ENCODE data around the gene CYB561.
"Not testable (repeated sequence)": the region's sequence is repeated elsewhere in the genome, so short reads cannot be mapped to it uniquely, and the experiment has no call there.

Gene CYB561

DNA sequence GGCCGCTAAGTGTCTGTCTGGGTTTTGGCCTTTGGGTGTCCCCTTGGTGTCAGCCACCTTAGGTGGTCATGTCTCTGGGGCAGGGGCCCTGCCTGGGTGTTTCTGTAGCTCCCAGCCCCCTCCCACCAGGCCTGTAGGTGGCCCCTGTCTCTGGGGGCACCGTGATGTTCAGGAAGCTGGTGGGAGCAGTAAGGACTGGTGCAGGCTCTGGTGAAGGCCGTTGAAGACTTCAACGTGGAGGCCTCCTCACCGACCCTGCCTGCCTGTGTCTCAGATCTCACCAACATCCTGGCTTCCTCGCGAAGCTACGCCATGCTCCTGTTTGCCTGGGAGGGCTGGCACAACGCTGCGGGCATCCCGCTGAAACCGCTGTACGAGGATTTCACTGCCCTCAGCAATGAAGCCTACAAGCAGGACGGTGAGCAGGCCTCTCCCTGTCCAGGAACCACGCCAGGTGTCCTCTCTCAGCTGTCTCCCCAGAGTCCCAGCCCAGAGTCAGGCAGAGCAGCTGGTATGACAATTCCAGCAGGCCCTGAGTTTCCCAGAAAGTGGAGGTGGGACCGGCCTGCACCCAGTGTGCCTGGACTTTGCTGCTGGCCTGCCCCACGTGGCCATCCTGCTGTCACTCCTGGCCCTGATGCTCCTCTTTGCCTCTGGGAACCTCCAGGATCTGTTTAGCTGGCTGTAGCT lies 33.5 kb upstream of the CYB561 start:
- no peak for DNase-seq (ENCODE audit: low read depth)

DNA sequence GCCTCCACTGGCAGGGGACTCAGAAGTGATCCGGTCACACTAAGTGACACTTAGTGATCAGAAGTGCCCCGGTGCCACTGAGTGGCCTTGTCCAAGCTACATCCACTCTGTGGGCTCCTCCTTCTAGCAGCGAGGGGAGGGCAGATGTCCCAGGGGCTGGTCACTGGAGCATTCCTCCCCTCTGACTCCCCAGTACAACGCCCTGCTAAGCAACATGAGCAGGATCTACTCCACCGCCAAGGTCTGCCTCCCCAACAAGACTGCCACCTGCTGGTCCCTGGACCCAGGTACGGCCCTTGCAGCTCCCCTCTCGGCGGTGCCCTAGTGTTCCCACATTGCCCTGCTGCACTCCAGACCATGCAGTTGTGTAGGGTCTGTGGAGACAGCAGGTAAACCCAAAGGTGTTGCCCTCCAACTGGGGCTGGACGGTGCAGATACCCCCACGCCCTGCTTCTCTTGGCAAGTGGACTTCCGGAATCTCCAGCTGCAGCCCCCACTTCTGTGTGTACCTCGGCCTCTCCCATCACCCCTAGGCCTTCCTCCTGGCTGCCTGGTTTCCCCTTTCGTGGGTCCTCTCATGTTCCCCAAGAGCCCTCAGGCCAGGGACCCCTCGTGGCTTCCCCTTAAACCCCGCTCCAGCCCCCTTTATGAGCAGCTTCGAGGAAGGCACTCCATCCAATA lies 32.8 kb upstream of the CYB561 start:
- peak; percentile 97 for DNase-seq (ENCODE audit: low read depth)

DNA sequence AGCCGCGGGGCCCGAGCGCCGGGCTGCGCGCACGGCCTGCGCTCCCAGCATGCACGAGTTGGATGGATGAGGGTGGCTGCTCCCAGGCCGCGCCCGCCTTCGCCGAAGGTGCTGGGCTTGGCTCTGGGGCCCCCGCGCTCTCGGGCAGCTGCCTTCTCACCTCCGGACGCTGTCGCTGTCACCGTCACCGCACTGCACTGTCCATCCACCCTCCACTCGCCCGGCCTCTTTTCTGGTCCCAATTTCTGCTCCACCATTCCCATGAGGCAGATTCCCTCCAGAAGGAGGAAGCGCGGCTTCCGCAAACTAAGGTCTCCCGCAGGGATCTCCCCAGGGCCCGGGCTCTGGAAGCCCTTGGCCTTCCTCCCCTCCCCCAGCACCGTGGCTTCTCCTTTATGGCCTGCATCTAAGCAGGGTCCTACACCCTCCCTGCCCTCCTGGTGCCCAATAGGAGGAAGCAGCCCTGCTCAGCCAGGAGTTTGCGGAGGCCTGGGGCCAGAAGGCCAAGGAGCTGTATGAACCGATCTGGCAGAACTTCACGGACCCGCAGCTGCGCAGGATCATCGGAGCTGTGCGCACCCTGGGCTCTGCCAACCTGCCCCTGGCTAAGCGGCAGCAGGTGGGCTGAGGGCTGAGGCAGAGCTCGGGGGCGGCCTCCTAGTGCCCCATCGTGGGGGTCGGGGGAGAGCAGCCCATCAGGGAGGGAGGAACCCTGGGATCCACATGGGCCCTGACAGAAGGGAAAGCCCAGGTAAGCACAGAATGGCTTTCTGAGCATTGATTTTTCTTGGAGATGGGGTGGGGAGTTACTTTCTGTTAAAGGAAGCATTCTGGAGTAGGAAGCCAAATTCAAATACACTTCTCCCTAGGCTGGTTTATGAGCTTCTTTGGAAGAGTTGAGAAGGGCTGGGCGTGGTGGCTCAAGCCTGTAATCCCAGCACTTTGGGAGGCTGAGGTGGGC lies 31.7 kb upstream of the CYB561 start:
- peak; percentile 32 for DNase-seq (ENCODE audit: low read depth)

DNA sequence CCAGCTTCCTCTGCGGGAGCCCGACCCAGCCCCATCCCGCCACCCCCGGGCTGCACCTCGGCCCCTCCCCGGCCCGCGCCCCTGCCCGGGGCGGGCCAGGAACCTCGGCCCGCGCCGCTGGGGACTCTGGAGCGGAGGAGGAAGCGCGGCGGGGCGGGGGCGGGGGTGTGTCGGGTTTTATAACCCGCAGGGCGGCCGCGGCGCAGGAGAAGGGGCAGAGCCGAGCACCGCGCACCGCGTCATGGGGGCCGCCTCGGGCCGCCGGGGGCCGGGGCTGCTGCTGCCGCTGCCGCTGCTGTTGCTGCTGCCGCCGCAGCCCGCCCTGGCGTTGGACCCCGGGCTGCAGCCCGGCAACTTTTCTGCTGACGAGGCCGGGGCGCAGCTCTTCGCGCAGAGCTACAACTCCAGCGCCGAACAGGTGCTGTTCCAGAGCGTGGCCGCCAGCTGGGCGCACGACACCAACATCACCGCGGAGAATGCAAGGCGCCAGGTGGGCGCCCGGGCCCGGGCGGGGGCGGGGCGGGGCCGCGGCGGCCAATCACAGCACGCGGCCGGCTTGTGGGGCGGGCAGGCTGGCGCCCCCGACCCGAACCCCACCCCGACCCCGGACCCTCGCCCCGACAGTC lies 30.9 kb upstream of the CYB561 start, which contains the start of gene ACE:
ACE (plus strand) TSS at position 208 of the 626 bp plus-strand sequence; CDS start at position 242, 34 bp downstream.
- peak; percentile 37 for DNase-seq (ENCODE audit: low read depth)

- peak; percentile 32 for DNase-seq (ENCODE audit: low read depth)
Measured at GRCh38 chr17:63476459-63476853, 30.4 kb upstream of the CYB561 start.

GRCh38 chr17:63475491-63476412 lies 29.6 kb upstream of the CYB561 start:
- DNase-seq (ENCODE audit: low read depth) = no peak

- DNase-seq (ENCODE audit: low read depth) = no peak
Measured at GRCh38 chr17:63474586-63475460, 28.7 kb upstream of the CYB561 start.

DNA sequence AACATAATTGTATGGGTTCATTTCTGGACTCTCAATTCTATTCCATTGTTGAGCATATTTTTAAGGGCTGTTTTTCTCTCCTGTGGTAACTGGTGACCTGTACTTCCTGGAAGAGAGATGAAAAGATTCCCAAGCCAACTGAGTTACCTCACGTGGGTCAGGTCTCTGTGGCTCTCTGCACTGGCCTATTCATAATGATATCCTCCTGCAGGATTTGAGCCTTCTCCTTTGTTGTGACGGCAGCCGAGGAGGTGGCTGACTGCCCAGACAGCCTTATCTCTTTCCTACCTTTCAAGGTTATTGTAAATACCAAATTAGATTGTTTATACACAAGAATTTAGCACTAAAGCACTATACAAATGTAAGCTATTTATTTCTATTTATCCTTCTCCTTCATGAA lies 28.1 kb upstream of the CYB561 start:
- no peak for DNase-seq (ENCODE audit: low read depth)

GRCh38 chr17:63468099-63468498 lies 22.0 kb upstream of the CYB561 start:
- DNase-seq (ENCODE audit: low read depth) = not testable (repeated sequence)

GRCh38 chr17:63464691-63465236 lies 18.7 kb upstream of the CYB561 start:
- no peak for DNase-seq (ENCODE audit: low read depth)

DNA sequence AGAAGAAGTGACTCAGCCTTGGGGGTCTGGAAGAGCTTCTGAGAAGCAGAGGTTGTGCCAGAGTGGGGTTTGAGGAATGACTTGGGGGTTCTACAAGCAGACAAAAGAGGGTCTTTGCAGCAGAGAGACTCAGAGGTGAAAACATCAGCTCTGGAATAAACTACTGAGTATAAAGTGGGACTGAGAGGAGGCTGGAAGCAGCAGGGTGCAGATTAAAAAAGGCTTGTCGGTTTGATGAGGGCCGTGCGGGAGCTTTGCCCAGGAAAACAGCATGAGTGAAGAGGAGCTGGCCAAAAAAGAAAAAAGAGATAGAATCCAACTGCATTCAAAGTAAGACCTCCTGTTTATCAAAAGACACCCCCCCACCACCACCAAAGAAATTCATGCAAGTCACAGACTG lies 17.7 kb upstream of the CYB561 start:
- no peak for DNase-seq (ENCODE audit: low read depth)

GRCh38 chr17:63460018-63460417 lies 13.9 kb upstream of the CYB561 start:
- no peak for DNase-seq (ENCODE audit: low read depth)

DNA sequence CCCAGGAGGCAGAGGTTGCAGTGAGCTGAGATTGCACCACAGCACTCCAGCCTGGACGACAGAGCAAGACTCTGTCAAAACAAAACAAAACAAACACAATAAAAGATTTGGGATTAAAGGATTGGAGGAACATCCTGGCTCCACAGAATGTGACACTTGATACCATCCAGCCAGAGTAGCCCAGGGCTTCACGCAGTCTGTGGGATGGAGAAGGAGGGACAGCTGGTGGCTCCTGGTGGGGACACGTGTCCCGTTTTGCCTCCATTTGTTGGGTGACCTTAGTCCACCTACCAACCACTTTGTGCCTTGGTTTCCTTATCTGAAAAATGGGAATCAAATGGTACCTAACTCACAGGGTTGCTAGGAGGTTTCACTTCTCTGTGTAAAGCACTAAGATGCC lies 12.4 kb upstream of the CYB561 start:
- DNase-seq (ENCODE audit: low read depth) = no peak

GRCh38 chr17:63455417-63455816 lies 9.3 kb upstream of the CYB561 start:
- peak; percentile 47 for DNase-seq (ENCODE audit: low read depth)

GRCh38 chr17:63454915-63455314 lies 8.8 kb upstream of the CYB561 start:
- no peak for DNase-seq (ENCODE audit: low read depth)

- DNase-seq (ENCODE audit: low read depth) = not testable (repeated sequence)
Measured at GRCh38 chr17:63454357-63454756, 8.3 kb upstream of the CYB561 start.

DNA sequence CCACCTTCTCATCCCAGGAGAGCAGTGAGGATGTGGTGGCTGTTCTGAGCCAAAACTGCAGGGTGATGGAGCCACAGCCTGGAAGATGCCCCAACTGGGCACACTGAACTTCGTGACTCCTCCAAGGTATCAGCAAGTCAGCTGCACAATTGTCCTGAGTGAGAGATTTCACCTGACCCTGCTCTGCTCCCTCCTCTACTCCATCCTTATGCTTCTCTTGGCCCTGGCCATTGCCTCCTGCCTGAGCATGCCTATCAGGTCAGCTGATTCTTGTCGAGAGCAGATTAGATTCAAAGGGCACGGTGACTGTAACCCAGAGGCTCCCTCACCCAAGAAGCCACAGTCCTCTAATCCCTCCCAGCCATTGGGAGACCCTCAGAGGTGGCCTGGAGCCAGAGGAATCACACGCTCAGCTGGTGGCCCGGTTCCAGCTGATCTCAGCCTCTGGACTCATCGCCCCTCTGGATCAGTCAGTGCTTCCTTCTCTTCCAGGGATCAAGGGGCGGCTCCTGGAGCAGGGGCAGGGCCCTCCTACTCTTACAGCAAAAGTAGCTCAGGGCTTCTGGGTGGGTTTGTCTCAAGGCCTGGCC lies 7.0 kb upstream of the CYB561 start:
- no peak for DNase-seq (ENCODE audit: low read depth)

- DNase-seq (ENCODE audit: low read depth) = no peak
Measured at GRCh38 chr17:63452046-63452961, 6.2 kb upstream of the CYB561 start.
